NT2/D1 (cell line): Measurements from ENCODE around the gene PTH2.

Experiments used
- SUZ12 ChIP-seq: IDR thresholded peaks from 2 replicates; pipeline ENCODE4 v1.6.1; 2011; ENCODE audit not compliant: insufficient read length, insufficient read depth; ENCODE audit errors: extremely low read depth
- YY1 ChIP-seq: IDR thresholded peaks from 2 replicates; pipeline ENCODE4 v1.6.1; 2011; ENCODE audit not compliant: insufficient read length, insufficient read depth

- no peak for TF ChIP-seq YY1
- TF ChIP-seq SUZ12 = no peak
These were observed 7.4 kb downstream of the PTH2 start for GRCh38 chr19:49415810-49416200.
